HG02884 (cell line): Measurements from ENCODE around the gene USP9X.
"Not testable (repeated sequence)": the region's sequence is repeated elsewhere in the genome, so short reads cannot be mapped to it uniquely, and the experiment has no call there.

Experiments used
- ATAC-seq: cut with Tn5 transposase; IDR thresholded peaks from one replicate; pipeline ENCODE4 v1.9.1; 2021; ENCODE audit warnings: mild to moderate bottlenecking, moderate library complexity; ENCODE audit not compliant: unreplicated experiment

Gene USP9X

GRCh38 chrX:41276661-41277506 is 191.6 kb downstream of the USP9X start:
- no peak for ATAC-seq

GRCh38 chrX:41282307-41282706 is 197.1 kb downstream of the USP9X start:
- ATAC-seq = not testable (repeated sequence)

GRCh38 chrX:41285928-41286327 is 200.7 kb downstream of the USP9X start:
- ATAC-seq = not testable (repeated sequence)
